CD4-positive, alpha-beta T cell treated with Interleukin-21 for 1 hour (primary cell): ENCODE data around the gene NRXN2.

ENCODE experiments used
- DNase-seq: peaks from one replicate; pipeline ENCODE4 v3.0.0-alpha.2; 2020

Gene NRXN2

GRCh38 chr11:64723117-64723906 is at the start of gene NRXN2:
TSS of gene NRXN2 (minus strand) at chr11:64723197. CDS start at chr11:64713699, 9,498 bp downstream.
- peak; percentile 89 for DNase-seq

- DNase-seq: no peak
Measured at GRCh38 chr11:64772303-64773018, 49.5 kb upstream of the NRXN2 start.

- DNase-seq: no peak
Measured at GRCh38 chr11:64771861-64772260, 48.9 kb upstream of the NRXN2 start.

GRCh38 chr11:64770120-64770519 is 47.1 kb upstream of the NRXN2 start:
- no peak for DNase-seq

GRCh38 chr11:64769283-64769682 is 46.3 kb upstream of the NRXN2 start:
- DNase-seq: no peak

- no peak for DNase-seq
Measured at GRCh38 chr11:64768300-64768694, 45.3 kb upstream of the NRXN2 start.

GRCh38 chr11:64767344-64768299 is 44.6 kb upstream of the NRXN2 start:
- DNase-seq: peak; percentile 85

- DNase-seq: no peak
Measured at GRCh38 chr11:64766881-64767280, 43.9 kb upstream of the NRXN2 start.

GRCh38 chr11:64765851-64766665 is 43.1 kb upstream of the NRXN2 start:
- no peak for DNase-seq

GRCh38 chr11:64765291-64765850 is 42.4 kb upstream of the NRXN2 start:
- DNase-seq: no peak

GRCh38 chr11:64764753-64765152 is 41.8 kb upstream of the NRXN2 start:
- DNase-seq: no peak

- DNase-seq: peak; percentile 78
Measured at GRCh38 chr11:64764040-64764611, 41.1 kb upstream of the NRXN2 start.

GRCh38 chr11:64763526-64764039 is 40.6 kb upstream of the NRXN2 start:
- peak; percentile 40 for DNase-seq

GRCh38 chr11:64762674-64763525 is 39.9 kb upstream of the NRXN2 start:
- peak; percentile 45 for DNase-seq

GRCh38 chr11:64762277-64762673 is 39.3 kb upstream of the NRXN2 start:
- peak; percentile 38 for DNase-seq

- peak; percentile 32 for DNase-seq
Measured at GRCh38 chr11:64760759-64761420, 37.9 kb upstream of the NRXN2 start.

GRCh38 chr11:64759722-64760719 is 37.0 kb upstream of the NRXN2 start, which contains the start of gene PYGM:
TSS of gene PYGM (minus strand) at chr11:64759974. CDS start at chr11:64759898, 76 bp downstream.
- peak; percentile 33 for DNase-seq

- no peak for DNase-seq
Measured at GRCh38 chr11:64759131-64759721, 36.2 kb upstream of the NRXN2 start.
